ENCODE data around the gene SPRING1. TPM values are rescaled to one million over a fixed set of nuclear protein-coding genes. Genes with fewer than 3 reads are reported as not detected.

Gene SPRING1
- total and polyA plus RNA-seq, 12 donors, result 9.7 to 33.9 (median 25.8) TPM

GRCh38 chr12:116703214-116703795 is 34.6 kb downstream of the SPRING1 start:
- no peaks in the 10 kb centered on the region for H3K27me3 ChIP-seq
- TF ChIP-seq CTCF (IDR thresholded peaks at IDR 0.05), result peak; percentile 76 to 96 (median 89)
- TF ChIP-seq POLR2A (IDR thresholded peaks at IDR 0.05), result no peak
- intact Hi-C loops (cut with DNase I), result no loop called here
- H3K9me3 ChIP-seq (replicated peaks in 1 of 3), result no peaks in the 10 kb centered on the region
- H3K4me1 ChIP-seq (replicated peaks in 1 of 2), result peaks cover 0 to 9% of the 10 kb centered on the region in 2 donors
- peak; percentile 66 to 89 (median 74) for DNase-seq
- 19 to 20% (median 20%) methylated on average over 12 of the region's 12 CpGs for WGBS, 4 donors
- H3K36me3 ChIP-seq (replicated peaks in 1 of 2), result no peaks in the 10 kb centered on the region
- H3K27ac ChIP-seq, result no peak overlapping the region
- no peak overlapping the region for H3K4me3 ChIP-seq

- Histone ChIP-seq H3K27me3 (no peaks in the 10 kb centered on the region), H3K27ac (no peak overlapping the region), H3K4me1 (replicated peaks in 1 of 2) (peaks cover 0 to 13% of the 10 kb centered on the region in 2 donors), H3K4me3 (no peak overlapping the region), H3K9me3 (replicated peaks in 1 of 3) (no peaks in the 10 kb centered on the region), H3K36me3 (replicated peaks in 1 of 2) (no peaks in the 10 kb centered on the region)
- TF ChIP-seq CTCF (IDR thresholded peaks at IDR 0.05) (no peak), POLR2A (IDR thresholded peaks at IDR 0.05) (no peak)
- 90 to 93% (median 91%) methylated on average over 4 of the region's 4 CpGs for WGBS, 4 donors
- no peak for DNase-seq
- intact Hi-C loops (cut with DNase I), result no loop called here
Measured at GRCh38 chr12:116701432-116701831, 36.4 kb downstream of the SPRING1 start.

- DNase-seq, result no peak
- Histone ChIP-seq H3K4me1 (replicated peaks in 1 of 2) (peaks cover 0 to 13% of the 10 kb centered on the region in 2 donors), H3K9me3 (replicated peaks in 1 of 3) (no peaks in the 10 kb centered on the region), H3K36me3 (replicated peaks in 1 of 2) (no peaks in the 10 kb centered on the region), H3K27me3 (no peaks in the 10 kb centered on the region), H3K4me3 (no peak overlapping the region), H3K27ac (no peak overlapping the region)
- no peak for TF ChIP-seq CTCF (IDR thresholded peaks at IDR 0.05)
- 85 to 92% (median 89%) methylated on average over 6 of the region's 6 CpGs for WGBS, 4 donors
- intact Hi-C loops (cut with DNase I), result no loop called here
Measured at GRCh38 chr12:116700066-116700465, 37.8 kb downstream of the SPRING1 start.

- WGBS, 4 donors, result 79 to 89% (median 83%) methylated on average over 2 of the region's 2 CpGs
- no peaks in the 10 kb centered on the region for H3K9me3 ChIP-seq (replicated peaks in 1 of 3)
- intact Hi-C loops (cut with DNase I), result no loop called here
- H3K36me3 ChIP-seq (replicated peaks in 1 of 2), result no peaks in the 10 kb centered on the region
- H3K4me1 ChIP-seq (replicated peaks in 1 of 2), result peaks cover 0 to 13% of the 10 kb centered on the region in 2 donors
- TF ChIP-seq POLR2A (IDR thresholded peaks at IDR 0.05) (no peak), CTCF (IDR thresholded peaks at IDR 0.05) (no peak)
- H3K27ac ChIP-seq, result no peak overlapping the region
- DNase-seq, result no peak
- peaks cover 3% of the 10 kb centered on the region for H3K27me3 ChIP-seq
- no peak overlapping the region for H3K4me3 ChIP-seq
Measured at GRCh38 chr12:116698554-116699075, 39.3 kb downstream of the SPRING1 start.
